ENCODE results near the gene RGS1.
"Not testable (repeated sequence)": the region's sequence is repeated elsewhere in the genome, so short reads cannot be mapped to it uniquely, and the experiment has no call there.

RGS1 gene

GRCh38 chr1:192575499-192576189, at the start of gene RGS1:
Gene RGS1 (plus strand): TSS chr1:192575773. CDS start chr1:192575793, 20 bp downstream.
- DNase-seq (ENCODE audit: low read depth in 2 of 2, low spot score in 1 of 2), result peak in 1 of 2 donors; percentile 44

DNA sequence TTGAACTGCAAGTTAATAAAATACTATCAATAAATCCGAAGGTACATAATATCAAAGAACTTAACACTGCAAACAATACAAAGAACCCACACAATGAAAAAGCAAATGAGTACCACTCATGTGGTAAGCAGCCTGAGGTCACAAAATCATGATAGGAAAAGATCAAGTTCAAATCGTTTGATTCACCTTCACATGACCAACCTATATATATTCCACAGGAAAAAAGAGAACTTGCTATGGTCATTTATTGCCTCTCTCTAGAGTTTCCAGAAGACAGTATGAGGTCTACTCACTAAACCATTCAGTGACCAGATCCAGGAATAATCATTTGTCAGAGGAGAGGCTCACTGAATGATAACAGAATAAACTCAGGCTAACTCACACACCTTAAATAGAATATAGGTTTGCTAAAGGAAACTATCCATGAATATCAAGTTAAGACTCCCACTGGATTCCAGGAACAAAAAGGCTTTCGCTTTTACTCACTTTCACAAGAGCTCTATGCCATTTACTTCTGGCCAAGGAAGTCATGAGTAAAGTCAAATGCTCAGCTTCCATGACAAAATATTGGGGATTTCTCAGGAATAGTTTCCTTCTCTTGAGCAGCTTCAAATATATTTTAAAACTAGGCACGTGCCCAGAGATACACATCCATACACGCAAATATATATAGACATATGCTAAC, 48.3 kb upstream of the RGS1 start:
- DNase-seq (ENCODE audit: low read depth in 2 of 2, low spot score in 1 of 2), result no peak

- DNase-seq (ENCODE audit: low read depth in 2 of 2, low spot score in 1 of 2), result no peak
Observed at GRCh38 chr1:192527950-192528349, 47.6 kb upstream of the RGS1 start.

GRCh38 chr1:192529031-192529755, 46.4 kb upstream of the RGS1 start:
- DNase-seq (ENCODE audit: low read depth in 2 of 2, low spot score in 1 of 2), result no peak

- DNase-seq (ENCODE audit: low read depth in 2 of 2, low spot score in 1 of 2), result no peak
Observed at GRCh38 chr1:192529811-192530210, 45.8 kb upstream of the RGS1 start.

DNA sequence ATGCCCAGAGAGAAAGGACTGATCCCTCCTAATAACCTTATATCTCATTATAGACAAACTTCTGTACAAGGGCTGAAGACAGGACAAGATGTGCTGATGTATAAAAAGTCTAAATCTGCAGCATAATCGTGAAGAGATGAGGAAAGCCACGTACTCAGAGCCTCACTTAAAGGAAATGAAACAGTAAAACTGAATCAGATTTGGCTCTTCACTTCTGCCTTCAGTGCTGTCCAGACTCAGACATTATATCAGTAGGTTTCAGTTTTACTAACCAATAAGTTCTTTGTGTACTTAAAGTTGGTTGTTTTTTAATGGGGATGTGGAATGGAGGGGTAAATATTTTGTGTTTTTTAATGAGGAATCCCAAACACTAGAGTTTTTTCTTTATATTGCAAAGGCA, 45.3 kb upstream of the RGS1 start:
- no peak for DNase-seq (ENCODE audit: low read depth in 2 of 2, low spot score in 1 of 2)

- not testable (repeated sequence) for DNase-seq (ENCODE audit: low read depth in 2 of 2, low spot score in 1 of 2)
Observed at GRCh38 chr1:192531037-192531703, 44.4 kb upstream of the RGS1 start.

DNA sequence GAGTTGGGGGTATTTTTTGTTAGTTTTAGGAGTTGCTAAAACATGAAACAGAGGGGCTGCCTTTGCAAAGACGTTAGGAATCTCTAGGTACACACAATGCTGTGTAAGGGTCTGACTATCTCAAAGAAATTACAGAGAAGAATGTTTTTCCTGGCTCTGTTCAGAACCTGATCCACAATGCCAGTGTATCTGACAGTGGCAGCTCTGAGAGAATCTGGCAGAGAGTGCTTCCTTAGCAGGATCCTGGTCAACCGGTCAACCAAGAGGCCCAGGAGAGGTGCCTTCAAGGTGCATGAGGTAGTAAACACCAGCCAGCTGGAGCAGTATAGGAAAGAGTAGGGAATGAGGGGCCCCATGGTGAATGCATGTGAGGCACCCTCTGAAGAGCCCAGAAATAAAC, 40.9 kb upstream of the RGS1 start:
- DNase-seq (ENCODE audit: low read depth in 2 of 2, low spot score in 1 of 2), result no peak

- DNase-seq (ENCODE audit: low read depth in 2 of 2, low spot score in 1 of 2), result no peak
Observed at GRCh38 chr1:192535916-192536664, 39.5 kb upstream of the RGS1 start.

DNA sequence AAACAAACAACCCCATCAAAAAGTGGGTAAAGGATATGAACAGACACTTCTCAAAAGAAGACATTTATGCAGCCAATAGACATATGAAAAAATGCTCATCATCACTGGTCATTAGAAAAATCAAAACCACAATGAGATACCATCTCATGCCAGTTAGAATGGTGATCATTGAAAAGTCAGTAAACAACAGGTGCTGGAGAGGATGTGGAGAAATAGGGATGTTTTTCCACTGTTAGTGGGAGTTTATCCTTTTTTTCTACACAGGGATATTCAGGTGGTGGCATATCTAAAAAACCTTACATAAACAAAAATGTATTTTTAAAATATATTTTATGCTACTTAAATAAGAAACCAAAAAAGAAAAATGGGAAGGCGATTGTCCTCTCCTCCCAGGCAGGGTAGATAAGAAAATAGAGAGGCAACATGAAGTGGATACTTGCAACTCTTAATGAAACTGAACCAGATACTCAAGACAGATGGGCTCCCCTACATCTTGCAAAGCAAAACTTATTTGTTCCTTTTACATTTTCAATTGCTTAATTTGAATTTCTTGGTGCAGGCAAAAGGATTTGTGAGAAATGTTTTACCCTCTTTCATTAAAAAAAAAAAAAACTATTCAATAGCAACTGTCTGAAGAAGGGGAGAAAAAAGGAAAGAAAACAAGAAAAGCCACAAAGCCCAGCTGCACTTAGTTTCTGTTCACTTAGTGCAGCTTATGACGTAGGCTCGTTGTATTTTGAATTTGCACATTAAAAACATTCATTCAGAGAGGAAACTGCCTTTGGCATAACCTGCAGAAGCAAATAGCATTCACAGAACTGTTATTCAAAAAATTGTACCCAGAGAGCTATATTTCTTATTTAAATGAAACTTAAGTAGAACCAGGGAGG, 36.9 kb upstream of the RGS1 start:
- DNase-seq (ENCODE audit: low read depth in 2 of 2, low spot score in 1 of 2), result no peak

DNA sequence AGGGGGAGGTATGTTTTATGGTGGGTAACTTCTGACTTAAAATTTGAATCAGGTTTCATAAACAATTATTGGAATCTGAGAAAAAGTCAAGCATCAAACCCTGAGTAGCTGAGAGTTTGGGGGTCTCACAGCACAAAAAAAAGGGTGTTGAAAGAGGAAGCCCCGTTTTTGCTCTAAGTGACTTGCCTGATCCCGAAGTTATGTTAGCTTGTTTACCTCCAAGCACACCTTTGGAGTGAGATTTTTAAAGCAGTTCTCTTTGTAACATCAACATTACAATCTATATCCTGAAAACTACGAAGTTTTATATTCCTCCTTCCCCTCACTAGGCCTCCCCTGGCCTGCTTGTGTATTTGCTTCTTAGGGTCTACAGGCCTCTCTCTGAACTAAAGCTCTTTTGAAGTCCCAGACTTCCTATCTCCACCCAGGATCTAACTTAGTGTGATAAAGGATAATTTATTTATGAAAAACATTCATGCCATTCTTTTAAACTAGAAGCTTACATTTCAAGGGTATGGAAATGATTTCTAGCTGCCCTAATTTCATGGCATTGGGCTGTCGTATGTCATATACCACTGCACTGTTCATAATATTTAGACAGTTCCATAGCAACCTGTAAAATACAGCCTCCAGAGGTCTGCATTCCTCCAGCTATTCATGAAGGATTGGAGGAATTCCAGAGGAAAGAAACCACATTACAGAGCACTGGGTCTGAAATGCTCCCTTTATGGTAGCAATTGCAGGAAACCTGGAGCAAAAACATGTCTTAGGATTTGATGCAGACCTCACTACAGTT, 36.1 kb upstream of the RGS1 start:
- no peak for DNase-seq (ENCODE audit: low read depth in 2 of 2, low spot score in 1 of 2)

GRCh38 chr1:192543445-192543844, 32.1 kb upstream of the RGS1 start:
- no peak for DNase-seq (ENCODE audit: low read depth in 2 of 2, low spot score in 1 of 2)

DNA sequence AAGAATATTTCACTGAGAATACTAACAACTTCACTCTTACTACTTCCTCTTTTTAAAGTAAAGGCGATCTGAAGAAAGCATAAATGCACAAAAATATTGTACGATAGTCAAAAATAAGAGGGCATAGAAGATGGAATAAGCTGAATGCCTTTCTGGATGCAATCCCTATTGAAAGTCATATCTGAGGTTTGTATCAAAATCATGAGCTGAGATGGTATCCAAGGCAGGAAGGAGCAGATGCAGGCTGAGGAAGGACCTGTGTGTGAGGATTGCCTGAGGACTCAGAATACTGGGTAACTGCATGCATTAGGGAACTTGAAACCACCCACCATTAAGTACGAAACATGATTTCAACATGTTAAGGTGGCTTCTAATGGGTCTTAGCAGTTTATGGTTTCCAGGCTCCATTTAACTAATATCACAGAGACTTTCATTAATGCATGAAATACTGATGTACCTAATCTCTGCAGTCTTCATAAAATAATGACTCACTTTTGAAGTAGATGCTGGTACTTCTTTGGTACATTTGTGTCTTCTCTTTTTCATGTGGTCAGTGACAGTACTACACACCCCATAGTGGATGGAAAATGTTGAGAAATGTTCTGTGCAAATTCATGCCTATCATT, 29.6 kb upstream of the RGS1 start:
- no peak for DNase-seq (ENCODE audit: low read depth in 2 of 2, low spot score in 1 of 2)

- no peak for DNase-seq (ENCODE audit: low read depth in 2 of 2, low spot score in 1 of 2)
Observed at GRCh38 chr1:192546596-192547190, 28.9 kb upstream of the RGS1 start.

GRCh38 chr1:192547501-192547900, 28.1 kb upstream of the RGS1 start:
- no peak for DNase-seq (ENCODE audit: low read depth in 2 of 2, low spot score in 1 of 2)

GRCh38 chr1:192549937-192550336, 25.6 kb upstream of the RGS1 start:
- no peak for DNase-seq (ENCODE audit: low read depth in 2 of 2, low spot score in 1 of 2)

DNA sequence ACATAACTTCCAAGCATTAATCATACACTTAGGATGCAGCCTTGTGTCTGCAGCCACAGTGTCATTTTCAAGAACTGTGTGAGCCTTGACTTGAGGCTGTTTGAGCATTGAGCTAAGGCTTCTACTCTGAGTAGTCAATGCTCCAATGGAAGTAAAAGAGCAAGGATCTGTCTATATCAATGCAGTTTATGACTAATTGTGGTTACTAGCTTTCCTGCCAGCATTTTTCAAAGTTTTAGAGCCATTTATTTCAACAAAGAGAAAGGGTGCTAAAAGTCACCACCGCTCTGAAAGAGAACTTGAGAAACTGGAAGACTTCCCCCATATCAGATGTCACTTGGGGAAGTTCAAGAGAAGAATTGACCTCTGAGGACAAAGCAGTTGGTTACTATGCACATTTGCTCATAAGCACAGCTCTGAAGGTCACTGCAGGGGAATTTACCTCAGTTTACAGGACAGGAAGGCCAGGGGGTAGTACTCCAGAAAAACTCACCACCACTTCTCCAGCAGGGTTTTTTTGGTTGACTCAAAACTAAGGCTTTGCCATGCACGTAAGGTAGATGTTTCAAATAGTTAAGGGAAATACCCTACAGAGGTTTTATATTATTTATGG, 24.5 kb upstream of the RGS1 start:
- DNase-seq (ENCODE audit: low read depth in 2 of 2, low spot score in 1 of 2), result no peak

GRCh38 chr1:192552760-192553191, 22.8 kb upstream of the RGS1 start:
- no peak for DNase-seq (ENCODE audit: low read depth in 2 of 2, low spot score in 1 of 2)
